NCI-H146 treated with DMSO at 0.1 percent for 48 hours (cell line): ENCODE measurements around the gene STIM2.
A peak's percentile ranks its signal among the peaks of the same experiment; 100 is the strongest.
"Not testable (repeated sequence)": the region's sequence is repeated elsewhere in the genome, so short reads cannot be mapped to it uniquely, and the experiment has no call there.

ENCODE experiments used
- DNase-seq: peaks from one replicate; lab custom pipeline; 2025; ENCODE audit not compliant: unreplicated experiment; lab: John Stamatoyannopoulos, UW

Gene STIM2

DNA sequence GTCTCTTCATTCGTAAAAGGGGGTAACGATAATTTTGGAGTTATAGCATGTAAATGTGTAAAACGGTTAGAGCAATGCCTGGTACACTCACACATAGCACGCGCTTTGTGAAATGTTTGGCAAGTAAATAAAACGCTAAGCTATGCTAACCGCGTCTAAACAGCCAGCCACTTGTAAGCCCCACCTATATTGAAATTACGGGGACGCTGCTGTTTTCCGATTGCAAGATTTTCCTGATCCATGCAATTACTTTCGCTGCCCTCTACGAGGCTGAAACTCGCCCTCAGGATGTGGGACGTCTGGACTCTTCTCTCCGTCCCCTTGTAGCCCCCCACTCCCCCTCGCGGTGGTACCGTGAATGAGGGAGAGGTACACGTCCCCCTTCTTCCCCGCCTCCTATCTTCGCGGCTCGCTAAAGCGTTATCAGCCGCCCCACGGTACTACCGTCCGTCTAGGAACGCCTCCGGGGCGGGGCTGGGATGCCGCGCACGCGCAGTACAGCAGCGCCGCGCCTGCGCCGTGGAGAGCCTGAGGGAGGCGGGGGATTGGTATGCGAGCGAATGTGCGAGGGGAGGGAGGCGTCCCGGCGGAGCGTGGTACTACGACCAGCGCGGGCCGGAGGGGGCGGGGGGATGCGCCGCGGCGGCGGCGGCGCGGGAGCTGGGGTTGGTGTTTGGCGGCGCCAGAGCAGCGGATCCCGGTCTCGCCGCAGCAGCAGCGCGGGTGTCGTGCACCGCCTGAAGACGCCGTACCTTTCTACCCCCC, at the start of gene STIM2:
Gene STIM2 (plus strand): TSS at position 685 of the 765 bp plus-strand sequence.
- DNase-seq, result peak; percentile 90

DNA sequence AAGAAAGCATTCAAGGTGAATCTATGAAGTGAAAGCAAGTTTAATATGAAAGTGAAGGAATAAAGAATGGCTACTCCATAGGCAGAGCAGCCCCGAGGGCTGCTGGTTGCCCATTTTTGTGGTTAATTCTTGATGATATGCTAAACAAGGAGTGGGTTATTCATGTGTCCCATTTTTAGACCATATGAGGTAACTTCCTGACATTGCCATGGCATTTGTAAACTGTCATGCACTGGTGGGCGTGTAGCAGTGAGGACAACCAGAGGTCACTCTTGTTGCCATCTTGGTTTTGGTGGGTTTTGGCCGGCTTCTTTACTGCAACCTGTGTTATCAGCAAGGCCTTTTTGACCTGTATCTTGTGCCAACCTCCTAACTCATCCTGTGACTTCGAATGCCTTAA, 49.1 kb upstream of the STIM2 start:
- not testable (repeated sequence) for DNase-seq

DNA sequence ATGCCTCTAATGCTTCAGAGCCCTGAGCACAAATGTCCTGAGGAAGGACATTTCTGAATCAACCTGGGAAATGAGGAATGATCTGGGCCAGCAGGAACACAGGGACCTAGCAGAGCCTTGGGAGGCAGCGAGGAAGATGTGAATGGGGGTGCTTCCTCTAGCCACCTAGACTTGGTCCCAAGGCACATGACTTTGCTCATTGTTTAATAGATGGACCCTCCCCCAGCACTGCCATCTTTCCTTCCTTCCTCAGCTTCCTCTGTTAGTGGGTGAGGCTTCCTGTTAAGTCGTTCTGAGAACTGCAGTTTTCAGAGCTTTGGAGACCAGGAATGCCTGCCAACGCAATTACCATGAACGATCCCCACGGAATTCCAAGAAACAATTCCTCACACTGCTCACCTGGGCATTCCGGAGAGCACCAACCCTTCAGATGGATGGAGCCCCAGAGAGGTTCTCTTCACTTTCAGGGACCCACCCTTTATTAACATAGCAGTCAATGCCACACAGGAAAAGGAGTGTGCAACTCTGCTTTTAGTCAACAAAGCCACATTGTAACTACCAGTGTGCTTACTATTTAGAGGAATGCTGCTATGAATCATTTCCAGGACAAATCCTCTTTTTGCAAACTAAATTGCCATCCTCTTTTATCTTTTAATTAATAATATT, 48.5 kb upstream of the STIM2 start:
- DNase-seq, result no peak

DNA sequence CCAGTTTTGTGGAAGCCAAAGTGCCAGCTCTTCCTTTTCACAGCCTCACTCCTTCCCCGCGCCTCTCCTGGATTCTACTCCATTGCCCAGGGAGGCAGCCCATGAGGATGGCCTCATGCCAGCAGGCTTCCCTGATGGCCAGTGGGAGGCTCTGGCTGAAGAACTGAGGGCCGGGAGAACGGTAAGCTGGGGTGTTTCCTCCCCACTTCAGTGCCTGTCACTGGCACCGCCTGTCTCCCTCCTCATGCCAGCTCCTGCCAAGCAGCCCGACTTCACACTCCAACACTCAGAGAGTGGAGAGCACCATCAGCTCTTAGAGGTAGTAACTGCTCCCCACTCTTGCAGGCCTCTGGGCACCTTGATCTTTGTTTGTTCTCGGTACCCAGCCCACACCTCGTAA, 46.9 kb upstream of the STIM2 start:
- no peak for DNase-seq

DNA sequence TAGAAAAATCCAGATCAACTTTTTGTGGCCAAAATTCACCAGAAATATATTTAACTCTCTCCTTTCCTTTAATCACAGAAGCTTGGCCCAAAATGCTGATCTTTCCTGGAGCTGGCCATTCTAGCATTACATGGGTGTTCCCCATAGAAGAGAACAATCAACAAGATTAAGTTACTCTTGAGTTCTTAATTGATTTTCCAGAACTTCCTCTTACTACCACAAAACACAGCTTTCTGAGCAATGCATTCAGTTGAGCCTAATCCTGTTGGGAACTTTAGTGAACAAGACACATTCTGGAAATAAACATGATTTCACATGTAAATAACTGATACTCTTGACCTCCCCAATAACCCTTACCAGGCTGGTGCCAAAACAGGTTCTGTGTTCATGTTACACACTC, 45.4 kb upstream of the STIM2 start:
- DNase-seq, result no peak

GRCh38 chr4:26815706-26816105, 44.9 kb upstream of the STIM2 start:
- DNase-seq, result no peak

DNA sequence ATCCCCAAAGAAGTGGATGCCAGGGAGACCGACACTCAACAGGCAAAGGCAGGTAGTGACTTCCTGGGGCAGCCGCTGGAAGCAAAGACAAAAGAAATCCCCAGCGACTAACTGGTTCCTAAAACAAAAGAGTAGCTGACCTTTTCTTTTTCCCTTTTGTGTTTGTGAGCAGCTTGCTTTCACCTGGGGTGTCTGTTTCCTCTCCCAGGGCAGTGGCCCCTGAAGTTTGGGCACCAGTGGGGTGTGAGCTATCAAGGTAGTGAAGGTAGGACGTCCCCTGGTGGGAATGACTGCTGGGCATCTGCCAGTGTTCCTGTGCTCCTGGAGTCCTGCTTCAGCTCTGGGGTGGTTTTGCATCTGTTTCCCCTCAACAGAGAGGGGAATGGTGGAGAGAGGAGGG, 41.6 kb upstream of the STIM2 start:
- DNase-seq, result no peak

DNA sequence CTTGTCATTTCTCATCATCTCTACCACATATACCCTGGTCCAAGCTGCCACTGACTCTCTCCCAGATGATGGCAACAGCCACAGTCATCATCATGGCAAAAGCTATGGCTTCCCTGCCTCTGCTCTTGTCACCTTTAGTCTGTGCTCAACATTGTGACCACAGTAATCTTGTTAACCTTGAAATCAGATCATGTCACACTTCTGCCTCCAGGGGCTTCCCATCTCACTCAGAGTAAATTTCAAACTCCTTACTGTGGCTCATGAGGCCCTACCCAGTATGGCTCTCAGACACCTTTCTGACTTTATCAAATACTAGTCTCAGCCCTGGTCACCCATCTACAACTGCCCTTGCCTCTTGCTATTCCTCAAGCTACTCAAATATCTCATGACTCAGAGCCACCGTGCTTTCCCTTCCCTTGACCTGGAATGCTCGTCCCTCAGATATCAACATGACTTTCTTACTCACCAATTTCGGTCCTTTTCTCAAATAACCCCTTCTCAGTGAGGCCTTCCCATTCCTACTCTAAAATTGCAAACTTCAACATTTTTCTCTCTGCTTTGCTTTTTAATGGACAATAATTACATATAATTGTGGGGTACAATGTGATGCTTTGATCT, 41.1 kb upstream of the STIM2 start:
- DNase-seq, result no peak

- no peak for DNase-seq
Observed at GRCh38 chr4:26820346-26820745, 40.3 kb upstream of the STIM2 start.

DNA sequence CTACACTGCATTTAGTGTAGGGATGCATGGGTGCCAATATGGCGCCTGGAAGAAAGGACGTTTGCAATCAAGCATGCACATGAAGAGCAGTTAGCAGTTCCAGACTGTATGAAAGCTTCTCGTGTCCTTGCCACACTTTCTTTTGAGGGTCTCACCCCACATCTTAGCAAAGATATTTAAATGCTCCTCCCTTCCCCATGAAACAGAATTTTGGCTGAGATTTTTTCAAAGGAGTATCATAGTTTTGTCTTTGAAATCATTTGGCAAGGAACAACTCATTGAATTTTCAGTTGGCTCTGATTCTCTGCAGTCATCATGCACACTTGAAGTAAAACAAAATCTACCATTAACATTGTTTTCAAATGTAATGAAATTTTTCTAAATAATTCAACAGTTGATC, 39.6 kb upstream of the STIM2 start:
- no peak for DNase-seq

GRCh38 chr4:26821677-26822503, 38.8 kb upstream of the STIM2 start:
- no peak for DNase-seq

DNA sequence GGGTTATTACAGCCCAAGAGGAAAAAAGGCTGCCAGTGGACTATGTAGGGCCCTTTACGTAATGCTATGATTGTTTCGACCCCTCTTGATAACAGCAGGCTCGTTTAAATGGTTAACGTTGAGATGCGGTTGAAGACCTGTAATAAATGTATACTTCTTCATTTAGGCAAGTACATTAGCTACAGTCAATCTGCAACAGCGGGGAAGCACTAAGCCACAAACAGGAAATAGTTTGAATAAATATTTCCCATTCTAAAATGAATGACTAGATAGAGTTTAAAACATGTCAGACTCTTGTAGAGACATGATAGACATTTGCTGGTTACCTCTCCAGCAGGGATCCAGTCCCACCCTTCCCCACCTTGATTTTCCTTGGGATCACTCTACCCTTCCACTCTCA, 38.1 kb upstream of the STIM2 start:
- no peak for DNase-seq

GRCh38 chr4:26822974-26823373, 37.7 kb upstream of the STIM2 start:
- DNase-seq, result not testable (repeated sequence)

DNA sequence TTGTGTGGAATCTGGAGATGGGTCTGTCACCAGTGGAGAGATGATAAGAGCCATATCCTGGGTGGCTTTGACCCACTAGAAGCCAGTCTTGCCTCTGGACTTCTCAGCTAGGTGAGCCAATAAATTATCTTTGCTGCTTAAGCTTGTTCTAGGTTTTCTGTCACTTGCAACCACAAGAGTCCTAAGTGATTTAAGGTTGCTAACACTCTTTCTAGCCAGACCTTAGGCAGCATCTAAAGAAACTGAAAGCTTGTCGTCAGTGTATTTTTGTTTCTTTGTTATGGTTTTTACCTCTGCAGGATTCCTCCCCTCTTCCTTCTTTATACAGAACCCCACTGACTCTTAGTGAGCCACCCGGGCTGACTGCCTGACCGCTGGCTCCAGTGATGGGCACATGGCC, 37.1 kb upstream of the STIM2 start:
- no peak for DNase-seq

GRCh38 chr4:26824667-26825066, 36.0 kb upstream of the STIM2 start:
- no peak for DNase-seq

- DNase-seq, result no peak
Observed at GRCh38 chr4:26826721-26827120, 33.9 kb upstream of the STIM2 start.

DNA sequence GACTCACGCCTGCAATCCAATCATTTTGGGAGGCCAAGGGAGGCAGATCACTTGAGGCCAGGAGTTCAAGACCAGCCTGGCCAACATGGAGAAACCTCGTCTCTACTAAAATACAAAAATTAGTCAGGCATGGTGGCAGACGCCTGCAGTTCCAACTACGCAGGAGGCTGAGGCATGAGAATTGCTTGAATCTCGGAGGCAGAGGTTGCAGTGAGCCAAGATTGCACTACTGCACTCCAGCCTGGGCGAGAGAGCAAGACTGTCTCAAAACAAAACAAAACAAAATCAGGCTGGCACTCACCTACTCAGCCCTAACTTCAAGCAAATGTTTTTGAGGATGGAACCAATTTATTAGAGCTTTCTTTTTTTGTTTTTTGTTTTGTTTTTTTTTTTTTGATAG, 33.3 kb upstream of the STIM2 start:
- not testable (repeated sequence) for DNase-seq

GRCh38 chr4:26827798-26828197, 32.8 kb upstream of the STIM2 start:
- DNase-seq, result no peak

GRCh38 chr4:26829018-26829417, 31.6 kb upstream of the STIM2 start:
- no peak for DNase-seq

DNA sequence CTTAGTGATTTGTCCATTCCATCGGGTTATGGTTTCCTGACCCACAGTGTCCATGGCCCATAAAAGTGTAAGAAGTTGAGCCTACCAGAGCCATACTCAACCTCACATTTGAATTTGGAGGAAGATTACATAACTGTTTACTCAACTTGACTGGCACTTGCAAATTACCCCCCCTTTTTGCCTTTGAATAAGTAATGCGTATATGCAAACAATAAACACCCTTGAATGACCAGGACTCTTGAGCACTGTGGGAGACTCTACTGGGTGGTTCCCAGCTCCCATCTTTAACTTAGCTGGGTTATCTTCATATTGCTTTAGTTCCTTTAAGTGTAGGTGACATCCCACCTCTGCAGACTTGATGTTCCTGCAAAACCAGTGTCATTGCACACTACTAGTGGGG, 30.6 kb upstream of the STIM2 start:
- no peak for DNase-seq

- DNase-seq, result no peak
Observed at GRCh38 chr4:26830701-26831100, 29.9 kb upstream of the STIM2 start.
